Stimulated activated CD4-positive, alpha-beta T cell treated with anti-CD3 and anti-CD28 coated beads, Interleukin-4, amount 100 ng/mL, for 24 hours (primary cell): Measurements from ENCODE around the gene THSD4.
"Not testable (repeated sequence)": the region's sequence is repeated elsewhere in the genome, so short reads cannot be mapped to it uniquely, and the experiment has no call there.

ENCODE experiments used
- DNase-seq: peaks from one replicate; pipeline ENCODE4 v3.0.0-alpha.2; 2020

THSD4 gene

DNA sequence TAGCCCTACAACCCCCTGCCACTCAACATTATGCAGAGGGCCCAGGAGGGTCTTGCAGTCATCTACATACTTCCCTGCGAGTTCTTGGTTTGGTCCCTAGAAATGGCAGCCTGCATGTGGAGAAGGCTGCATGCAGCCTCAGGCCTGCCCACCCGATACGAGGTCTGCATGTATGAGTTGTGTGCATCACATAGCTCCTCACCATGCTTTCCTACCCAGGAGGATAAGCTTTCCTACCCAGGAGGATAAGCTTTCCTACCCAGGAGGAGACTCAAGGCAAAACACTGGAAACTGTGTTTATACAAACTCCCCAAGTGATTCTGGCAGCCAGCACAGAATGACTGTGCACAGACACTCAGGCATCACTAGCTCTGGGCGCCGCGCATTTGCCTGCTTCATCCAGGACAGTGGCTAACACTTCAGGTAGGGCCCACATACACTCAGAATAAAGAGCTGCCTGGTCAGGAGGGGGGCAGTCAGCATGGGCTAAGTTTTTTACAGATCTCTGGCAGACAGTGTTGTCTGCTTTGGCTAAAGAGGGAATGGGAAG lies 187.7 kb downstream of the THSD4 start:
- DNase-seq, result no peak

DNA sequence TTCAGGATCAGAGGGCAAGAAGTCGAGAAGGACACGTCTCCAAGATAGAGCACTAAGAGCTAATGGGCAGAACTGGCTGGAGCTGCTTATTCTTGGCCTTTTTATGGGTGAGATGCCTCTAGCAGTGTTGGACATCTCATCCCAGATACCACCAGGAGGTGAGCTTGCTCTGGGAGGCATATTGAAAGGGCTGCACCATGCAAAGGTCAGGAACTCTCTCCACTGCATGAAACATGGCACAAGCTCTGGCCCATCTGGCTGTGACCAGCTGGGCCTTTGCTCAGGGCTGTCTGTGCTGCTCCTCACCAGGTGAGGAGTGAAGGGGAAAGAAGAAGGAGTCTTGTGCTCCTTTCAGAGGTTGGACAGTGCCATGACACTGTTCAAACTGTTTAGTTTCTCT lies 188.7 kb downstream of the THSD4 start:
- DNase-seq, result no peak

DNA sequence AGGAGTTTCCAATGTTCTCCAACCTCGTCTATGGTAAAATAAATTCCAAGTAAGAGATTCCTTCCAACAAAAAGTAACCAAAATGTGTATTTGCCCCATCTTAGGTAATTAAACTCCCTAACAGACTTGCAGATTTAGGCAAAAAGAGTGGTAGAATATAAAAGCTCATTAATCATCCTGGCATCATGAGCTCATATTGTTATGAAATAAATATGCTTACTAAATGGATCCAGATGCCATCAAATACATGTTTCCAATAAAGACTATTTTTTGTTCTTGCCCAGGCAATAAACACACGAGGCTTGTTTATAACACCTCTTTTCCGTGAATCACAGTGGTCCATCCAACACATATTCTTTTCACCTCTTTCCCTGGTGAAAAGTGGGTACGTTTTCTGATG lies 189.4 kb downstream of the THSD4 start:
- no peak for DNase-seq

DNA sequence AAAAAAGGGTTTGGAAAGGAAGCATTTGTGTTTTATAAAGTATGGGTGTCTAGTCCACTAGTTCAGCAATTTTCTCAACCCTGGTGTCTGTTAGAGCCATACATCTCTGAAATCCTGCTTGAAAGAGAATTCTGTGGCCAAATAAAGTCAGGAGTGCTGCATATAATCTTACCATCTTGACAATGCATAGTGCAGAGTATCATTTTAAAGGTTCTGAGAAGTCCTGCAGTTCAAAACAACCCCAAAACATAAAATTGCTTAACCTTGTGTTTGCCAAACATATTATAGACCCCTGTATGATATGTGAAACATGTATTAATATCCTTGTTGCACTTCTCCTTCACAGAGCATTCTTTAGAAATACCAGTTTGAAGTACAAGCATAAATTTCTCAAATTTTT lies 191.3 kb downstream of the THSD4 start:
- no peak for DNase-seq

DNA sequence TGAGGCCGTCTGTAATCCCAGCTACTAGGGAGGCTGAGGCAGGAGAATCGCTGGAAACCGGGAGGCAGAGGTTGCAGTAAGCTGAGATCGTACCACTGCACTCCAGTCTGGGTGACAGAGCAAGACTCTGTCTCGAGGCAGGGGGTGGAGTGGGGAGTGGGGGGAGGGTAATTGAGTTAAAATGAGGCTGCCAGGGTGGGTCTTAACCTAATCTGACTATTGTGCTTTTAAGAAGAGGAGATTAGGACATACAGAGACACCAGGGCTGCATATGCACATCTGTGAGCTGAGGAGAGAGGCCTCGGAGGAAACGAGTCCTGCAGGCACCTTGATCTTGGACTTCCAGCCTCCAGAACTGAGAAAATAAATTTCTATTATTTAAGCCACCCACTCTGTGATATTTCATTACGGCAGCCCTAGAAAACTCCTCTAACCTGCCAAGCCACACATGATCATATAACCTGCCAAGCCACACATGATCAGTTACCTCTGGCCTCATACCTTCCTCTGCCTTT lies 197.0 kb downstream of the THSD4 start:
- DNase-seq, result no peak

DNA sequence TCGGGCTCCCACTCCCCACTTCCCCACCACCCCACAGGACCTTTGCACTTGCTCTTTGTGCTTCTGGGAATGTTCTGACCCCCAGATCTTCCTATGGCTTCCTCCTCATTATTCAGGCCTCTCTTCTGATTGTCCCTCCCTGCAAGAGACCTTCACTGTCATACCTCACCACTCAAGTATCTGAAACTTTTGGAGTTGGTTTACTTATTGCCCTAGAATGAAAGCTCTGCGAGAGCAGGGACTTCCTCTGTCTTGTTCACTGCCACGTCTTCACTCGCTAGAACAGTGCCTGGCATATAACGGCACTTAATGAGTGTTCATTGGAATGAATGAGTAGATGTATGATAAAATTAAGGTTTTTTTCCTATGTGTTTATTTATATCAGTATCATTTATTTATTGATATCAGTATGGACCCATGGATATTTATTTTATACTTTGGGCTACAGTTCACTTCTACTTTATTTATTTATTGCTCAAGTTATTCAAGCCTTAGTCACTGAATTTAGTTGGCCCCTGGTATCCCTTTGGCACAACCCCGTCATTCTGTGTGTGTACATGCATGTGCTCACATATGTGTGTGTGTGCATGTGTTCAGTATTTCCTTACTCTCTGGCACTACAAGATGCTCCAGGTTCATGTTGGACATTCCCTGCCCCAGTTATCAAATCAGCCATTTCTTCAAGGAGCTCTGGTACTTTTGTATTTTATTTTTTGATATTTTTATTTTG lies 197.6 kb downstream of the THSD4 start:
- DNase-seq, result no peak

DNA sequence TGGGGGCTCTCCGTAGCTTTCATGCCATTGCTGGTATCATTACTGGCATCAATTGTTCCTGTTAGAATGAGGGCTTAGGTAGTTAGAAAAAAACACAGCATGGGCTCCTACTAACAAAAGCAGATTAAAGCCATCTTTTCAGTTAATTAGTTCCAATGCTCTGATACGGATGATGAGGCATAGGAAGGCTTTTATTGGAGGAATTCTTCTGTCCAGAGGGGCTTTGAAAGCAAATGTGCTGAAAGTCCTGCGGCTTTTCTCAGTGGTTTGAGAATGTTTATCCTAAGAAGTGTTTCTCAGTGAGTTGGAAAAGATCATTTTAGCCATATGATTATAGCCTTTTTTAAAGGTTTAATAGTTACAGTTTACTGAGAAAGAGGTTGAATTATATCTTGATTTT lies 198.5 kb downstream of the THSD4 start:
- no peak for DNase-seq

DNA sequence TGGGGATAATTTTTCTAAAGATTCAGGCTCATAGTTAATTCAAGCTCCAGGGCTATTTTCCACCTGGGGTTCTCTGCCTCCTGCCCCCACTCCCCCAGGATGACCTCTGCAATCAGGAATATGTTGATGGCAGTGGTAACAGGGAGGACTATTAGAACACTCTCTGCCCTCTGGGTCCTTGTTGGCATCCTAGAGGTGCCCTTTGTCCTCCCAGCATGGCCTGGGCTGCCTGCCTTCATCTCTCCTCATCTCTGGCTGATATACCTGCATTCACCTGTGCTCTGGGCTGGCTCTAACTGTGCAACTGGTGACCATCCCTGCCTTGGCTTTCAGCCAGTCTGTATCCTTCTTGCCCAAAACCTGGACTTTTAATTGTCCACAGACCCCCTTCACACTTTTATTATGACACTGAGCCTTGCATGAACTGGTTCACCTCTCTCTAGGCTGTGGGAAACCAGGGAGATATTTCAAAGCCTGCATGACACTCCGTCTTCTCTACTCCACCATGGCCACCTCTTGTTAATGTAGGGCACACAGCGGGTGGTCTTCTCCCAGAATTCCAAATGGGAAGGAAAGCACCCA lies 199.8 kb downstream of the THSD4 start:
- DNase-seq, result no peak

DNA sequence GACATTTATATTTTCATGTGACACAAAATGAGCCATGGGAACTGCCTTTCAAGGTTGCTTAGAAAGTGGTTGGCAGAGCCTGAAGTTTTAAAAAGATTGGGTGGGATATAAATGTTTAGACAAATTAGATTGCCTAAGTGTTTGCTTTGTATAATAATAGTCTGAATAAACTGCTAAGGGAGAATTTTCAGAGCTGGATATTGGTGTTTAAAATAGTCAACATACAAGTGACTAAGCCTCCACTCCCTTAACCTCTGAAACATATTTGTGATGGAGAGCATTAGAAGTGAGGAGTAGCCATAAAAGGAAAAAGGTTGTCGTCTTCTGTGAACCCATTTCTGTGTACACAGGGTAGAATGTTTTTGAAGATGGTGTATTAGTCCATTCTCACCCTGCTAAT lies 201.6 kb downstream of the THSD4 start:
- no peak for DNase-seq

DNA sequence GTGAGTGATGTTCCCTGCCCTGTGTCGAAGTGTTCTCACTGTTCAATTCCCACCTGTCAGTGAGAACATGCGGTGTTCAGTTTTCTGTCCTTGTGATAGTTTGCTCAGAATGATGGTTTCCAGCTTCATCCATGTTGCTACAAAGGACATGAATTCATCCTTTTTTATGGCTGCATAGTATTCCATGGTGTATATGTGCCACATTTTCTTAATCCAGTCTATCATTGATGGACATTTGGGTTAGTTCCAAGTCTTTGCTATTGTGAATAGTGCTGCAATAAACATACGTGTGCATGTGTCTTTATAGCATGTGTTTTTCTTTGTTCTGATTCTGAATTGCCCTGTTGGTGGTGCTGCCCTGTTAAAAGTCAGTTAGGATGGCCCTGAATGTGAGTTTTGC lies 204.2 kb downstream of the THSD4 start:
- not testable (repeated sequence) for DNase-seq

DNA sequence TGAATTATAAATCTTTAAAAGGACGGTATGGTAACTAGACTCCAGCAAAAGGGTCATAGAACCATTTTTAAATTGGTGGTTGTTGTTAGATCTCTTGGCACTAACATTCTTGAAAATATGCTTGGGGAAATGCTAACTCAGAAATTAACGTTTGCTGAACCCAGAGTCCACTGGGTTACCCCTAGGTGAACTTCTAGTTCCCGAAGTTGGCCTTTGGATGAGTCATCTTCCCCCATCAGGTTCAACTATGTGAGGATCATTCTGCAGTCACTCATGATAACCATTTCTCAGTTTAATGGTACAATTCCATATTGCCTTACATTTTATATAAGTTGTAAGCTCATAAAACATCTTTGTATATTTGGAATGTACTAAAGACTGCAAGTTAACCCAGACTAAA lies 204.7 kb downstream of the THSD4 start:
- no peak for DNase-seq

DNA sequence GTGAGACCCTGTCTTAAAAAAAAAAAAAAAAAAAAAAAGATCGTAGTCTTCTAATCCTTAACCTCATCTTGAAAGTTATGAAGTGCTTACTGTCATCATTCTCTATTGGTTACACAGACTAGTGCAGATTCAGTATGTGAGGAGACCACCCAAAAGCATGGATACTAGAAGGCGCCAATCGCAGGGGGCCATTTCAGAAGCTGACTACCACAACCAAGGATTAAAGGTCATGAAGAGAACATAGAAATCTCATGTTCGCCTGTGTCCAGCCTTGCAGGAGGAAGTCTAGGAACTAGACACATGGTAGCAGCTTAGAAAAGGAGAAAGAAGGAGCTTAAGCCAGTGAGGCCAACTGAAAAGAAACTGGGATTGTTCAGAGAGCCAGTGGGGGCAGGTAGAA lies 207.8 kb downstream of the THSD4 start:
- no peak for DNase-seq

DNA sequence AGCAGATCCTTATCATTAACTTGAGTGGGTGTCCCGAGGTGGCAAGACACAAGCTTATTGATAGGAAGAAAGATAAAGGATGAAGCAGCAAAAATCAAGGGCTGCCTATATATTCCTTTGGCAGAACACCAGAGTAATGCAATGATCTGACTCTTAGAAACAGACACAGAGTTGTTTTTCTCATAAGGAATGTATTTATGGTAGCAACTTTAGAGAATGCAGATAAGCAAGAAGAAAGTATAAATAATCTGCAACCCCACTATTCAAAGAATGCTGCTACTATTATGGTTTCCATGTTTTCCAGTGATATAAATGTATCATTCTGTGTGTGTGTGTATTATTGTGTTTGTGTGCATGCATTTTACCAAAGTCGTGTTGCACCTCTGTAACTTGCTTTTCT lies 208.3 kb downstream of the THSD4 start:
- no peak for DNase-seq

DNA sequence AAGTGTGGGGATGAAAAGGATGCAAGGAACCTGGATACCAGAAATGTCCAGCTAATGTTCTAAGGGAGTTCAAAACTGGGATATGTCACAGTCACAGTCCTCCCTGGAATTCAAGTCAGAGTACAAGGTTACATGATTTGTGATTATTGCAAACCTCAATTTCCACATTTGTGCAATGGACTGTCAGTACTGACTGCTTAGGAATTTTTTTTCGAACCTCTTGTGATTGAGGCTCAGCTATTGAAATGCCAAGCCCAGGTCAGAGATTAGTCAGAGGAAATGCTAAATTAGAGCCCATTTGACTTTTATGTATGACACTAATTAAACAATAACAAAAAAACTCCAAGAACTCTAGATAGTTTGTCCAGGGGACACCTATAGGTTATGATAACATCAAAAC lies 210.2 kb downstream of the THSD4 start:
- DNase-seq, result no peak

DNA sequence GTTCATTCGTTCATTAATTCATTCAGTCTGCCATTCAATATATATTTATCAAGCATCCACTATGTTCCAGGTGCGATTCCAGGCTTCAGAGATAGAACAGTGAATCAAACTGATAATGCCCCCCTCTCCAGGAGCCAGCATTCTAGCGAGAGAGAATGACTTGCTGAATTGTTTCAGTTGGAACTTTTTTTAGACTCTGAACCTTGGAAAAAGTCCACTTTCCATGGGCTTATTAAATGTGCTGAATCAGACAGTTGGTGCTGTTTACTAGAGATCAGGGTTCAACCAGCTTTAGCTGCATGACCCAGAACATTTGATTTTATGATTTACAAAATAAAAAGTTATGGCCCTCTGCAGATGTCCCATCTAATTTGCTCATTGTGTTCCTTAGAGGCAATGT lies 213.2 kb downstream of the THSD4 start:
- no peak for DNase-seq

DNA sequence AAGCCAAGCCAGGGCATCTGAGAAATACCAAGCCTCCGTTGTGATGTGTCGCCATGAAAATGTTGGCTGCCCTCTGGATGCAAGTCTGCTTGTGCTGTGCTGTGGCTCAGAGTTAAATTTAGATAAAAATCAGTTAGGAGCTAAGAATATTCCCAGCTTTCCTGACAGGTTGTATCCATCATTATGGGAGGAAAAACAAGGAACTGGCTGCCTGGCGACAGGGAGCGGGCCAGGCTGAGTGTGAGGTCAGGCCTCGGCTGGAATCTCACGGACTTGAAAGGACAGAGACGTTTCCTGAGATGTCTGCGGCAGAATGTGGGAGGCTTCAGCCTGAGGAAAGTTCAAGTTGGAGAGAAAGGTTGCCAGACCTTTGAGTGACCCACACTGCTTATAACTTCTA lies 213.8 kb downstream of the THSD4 start:
- DNase-seq, result no peak

DNA sequence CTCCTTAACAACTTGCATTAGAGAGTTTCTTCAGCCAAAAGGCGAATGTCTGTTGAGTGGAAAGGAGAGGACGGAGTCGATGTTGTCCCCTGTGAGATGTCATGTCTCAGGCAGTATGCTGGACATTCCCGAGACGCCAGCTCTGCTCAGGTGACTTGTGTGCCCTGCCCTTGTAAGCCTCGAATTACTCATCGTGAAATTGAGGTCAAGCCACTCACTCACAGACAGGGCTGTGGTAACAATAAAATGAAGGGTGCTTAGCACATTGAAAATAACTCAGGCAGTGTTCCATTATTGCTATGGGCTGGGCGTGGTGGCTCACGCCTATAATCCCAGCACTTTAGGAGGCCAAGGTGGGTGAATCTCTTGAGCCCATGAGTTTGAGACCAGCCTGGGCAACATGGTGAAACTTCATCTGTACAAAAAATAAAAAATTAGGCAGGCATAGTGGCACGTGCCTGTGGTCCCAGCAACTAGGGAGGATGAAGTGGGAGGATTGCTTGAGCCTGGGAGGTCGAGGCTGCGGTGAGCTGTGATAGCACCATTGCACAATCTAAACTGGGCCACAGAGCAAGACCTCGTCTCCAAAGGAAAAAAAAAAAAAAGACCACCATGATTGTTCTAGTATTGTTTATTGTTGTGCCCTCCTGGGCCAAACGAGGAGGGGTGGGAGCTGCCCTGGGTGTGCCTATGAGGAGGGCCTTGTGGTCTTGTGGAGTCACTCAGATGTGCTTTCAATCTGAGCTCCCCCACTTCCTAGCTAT lies 214.4 kb downstream of the THSD4 start:
- no peak for DNase-seq

DNA sequence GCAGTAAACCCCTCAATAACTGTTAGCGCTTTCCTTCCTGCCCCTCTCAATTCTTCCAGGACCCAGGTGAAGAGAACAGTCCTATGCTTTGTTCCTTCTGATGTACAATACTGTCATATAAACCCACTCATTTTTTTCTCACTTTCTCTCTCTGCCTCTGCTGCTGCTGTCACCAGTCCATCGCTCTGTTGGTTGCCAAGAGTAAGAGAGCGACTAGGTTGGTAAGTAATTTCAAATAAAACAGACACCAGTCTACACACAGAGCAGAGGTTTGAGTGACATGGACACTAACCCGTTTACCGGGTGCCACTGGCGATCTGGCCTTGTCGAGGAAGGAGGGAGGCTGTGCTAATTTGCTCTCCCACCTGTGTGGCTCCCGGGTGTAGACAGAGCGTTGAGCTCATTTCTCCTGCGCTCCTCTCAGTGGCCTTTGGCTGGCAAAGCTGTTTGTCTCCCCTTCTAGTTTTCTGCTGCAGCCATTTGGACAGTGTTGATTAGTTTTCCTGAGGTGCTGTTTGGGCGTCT lies 215.4 kb downstream of the THSD4 start:
- DNase-seq, result no peak

DNA sequence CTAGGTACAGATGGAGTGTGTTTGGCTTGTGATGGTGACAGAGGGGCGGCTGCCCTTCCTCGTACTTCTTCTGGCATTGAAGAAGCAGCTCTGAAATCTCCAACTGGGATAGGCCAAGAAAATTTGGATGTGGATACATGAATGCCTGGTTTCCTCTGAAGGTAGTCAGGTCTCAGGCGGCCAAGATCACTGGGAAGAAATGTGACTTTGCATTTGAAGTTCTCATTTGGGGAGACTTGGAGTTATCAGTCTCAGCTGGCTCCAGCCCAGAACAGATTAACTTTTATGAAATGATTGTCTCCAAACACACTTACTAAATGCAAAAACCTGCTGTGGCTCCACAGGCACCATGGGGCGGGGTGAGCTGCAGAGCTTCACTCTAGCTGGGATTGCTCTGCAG lies 215.9 kb downstream of the THSD4 start:
- DNase-seq, result no peak

DNA sequence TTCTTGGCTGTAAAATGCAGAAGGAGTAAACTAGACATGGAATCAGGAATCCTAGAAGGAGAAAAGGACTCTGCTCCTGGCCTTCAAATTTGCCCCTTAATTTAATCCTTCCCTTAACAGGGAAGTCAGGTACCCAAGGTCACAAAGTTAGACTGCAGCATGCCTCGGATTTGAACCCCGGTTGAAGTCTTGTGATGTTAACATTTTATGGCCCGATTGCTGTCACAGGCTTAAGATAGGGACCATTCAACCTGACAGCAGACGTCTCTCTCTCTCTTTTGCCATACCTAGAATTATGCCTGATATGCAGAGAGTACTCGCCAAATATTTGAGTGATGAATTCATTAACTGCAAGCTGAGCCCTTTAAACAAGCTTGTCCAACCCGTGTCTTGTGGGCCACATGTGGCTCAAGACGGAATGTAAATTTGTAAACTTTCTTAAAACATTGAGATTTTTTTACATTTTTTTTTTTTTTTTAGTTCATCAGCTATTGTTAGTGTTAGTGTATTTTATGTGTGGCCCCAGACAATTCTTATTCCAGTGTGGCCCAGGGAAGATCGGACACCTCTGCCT lies 217.2 kb downstream of the THSD4 start:
- no peak for DNase-seq

DNA sequence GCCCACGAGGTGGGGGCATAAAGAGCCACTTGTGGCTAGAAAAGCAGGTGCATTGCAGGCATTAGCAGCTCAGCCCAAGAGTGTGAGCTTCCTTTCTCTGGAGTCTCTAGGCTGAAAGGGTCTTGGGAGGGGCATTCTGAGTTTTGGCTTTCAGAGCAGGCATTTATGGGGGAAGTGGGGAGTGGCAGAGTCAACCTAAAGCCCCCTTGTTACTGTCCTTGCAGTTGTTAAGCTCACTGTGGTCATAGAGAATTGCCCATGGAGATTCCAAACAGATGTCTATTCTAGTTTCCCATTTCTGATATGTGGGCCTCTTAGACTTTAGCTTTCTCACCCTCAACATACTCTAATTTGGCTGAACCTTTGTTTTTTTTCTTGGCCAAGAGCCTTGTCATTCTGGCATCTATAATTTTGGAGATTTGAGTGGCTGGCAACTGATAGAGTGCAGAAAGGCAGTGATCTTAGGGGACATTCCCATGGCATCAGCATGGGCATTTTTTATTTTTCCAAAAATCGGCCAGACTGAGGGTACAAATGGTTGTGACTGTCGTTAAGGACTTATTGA lies 217.9 kb downstream of the THSD4 start:
- no peak for DNase-seq

DNA sequence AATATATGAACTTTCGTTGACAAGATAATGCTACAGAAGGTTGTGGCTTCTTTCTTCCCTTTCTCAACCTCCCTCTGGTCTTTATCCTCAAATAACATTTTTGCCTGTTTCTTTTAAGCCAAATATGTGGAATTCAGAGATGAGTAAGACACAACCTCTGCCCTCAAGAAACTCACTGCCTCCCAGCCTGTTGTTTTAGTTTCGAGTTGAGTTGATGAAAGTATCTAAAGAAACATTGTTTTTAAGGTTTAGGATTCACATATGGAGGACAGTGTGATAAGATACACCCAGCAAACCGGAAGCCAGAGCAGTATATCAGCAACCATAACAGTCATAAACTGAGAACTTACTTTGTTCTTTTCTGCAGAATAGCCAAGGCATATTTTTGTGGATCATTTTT lies 218.6 kb downstream of the THSD4 start:
- DNase-seq, result no peak

DNA sequence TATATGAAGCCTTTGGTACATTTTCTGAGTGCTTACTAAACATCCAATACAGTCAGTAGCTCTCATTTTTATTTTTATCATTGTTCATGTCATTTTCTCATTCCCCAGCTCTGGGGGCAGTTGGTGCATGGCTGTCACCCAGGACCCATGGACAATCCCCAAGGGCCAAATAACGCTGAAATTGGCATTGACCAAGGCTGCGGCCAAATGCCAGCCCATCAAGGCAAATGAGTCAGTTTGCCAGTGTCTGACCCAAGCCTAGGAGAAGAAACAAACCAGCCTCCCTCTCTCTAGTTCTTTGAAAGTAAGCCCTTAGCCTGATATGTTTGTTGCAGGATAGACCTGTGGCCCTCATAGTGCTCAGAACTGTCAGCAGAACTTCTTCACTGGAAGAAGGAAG lies 219.2 kb downstream of the THSD4 start:
- no peak for DNase-seq
